Ureter (tissue), 1 donor: ENCODE results near the gene ZNF618. TPM values are rescaled to one million over a fixed set of nuclear protein-coding genes. Genes with fewer than 3 reads are reported as not detected.

Source experiments
- DNase-seq: peaks from one replicate; pipeline ENCODE4 v3.0.0-alpha.2; 2020; ENCODE audit warnings: low spot score
- total RNA-seq: library from RNA; stranded (reverse); gene quantifications from one replicate; pipeline ENCODE4 v1.2.4, GENCODE V29; 2023
- donor health status: DM: yes; HTN: yes; CAD: no.

Gene ZNF618
- total RNA-seq, 1 donor from 2014 or later: 16.1 TPM

DNA sequence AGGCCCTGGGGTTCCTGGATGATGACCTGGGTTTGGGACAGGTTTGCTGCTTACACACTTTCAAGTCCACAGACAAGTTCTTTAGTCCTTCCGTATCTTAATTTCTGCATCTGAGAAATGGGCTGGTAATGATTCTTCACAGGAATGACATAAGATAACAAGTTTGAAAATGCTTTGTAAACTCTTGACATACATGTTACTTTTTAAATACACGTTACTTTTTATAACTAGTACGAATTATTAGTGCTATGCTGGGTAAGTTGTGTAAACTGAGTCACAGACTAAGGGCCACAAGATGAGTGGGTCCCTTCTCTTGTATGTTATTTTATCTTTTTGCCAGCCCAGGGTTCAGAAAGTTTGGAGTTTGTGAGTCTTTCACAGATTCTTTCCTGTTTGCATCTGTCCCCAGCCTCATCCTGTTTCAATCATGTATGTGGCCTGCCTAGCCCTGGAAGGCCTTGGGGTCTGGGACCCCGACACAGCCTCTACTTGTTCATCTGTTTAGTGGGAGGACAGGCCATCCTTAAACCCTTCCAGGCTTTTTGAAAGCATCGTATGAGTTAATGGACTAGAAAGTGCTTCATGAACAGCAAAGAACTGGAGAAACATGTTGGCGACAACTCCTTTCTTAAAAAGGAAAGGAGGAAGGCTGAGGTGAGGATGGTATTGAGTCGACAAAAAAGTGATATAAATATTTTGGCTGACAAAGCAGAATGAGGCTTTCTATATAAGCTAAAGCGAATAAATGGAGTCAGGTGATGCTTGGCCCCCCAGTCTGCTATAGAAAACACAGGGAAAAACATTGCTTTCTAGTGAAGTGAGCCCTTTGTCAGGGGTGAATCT, 9.3 kb downstream of the ZNF618 start:
- no peak for DNase-seq

DNA sequence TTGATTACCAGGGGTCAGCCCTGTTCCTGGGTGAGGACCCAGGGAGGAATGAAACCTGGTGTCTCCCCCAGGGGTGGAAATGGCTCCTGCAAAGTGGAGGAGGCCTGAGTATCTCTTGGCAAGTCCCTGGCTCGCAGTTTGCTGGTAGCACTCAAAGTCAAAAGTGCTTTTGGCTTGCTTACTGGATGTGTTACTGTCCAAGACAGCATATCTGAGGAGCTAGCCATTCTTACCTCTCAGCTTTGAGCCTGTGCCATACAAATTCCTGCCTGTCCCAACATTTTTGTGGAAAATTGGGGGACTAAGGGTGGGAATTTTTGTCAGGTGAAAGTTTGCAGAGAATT, 9.9 kb downstream of the ZNF618 start:
- DNase-seq: no peak

DNA sequence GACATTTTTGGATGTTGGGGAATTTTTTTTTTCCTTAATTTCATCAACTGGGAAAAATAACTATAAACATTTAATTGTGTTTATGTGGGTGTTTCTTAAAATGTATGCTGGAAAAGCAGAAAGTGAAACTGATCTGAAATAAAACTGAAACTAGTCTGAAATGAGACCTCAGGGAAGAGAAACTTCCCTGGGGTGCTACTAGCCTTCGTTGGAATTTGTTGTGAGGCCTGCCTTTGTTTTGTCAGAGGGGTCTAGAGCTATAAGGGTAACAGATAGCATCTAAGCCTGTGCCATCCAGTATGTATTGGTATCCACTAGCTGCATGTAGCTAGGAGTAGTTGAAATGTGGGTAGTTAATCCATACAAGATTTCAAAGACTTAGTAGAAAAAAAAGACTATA, 10.4 kb downstream of the ZNF618 start:
- no peak for DNase-seq

DNA sequence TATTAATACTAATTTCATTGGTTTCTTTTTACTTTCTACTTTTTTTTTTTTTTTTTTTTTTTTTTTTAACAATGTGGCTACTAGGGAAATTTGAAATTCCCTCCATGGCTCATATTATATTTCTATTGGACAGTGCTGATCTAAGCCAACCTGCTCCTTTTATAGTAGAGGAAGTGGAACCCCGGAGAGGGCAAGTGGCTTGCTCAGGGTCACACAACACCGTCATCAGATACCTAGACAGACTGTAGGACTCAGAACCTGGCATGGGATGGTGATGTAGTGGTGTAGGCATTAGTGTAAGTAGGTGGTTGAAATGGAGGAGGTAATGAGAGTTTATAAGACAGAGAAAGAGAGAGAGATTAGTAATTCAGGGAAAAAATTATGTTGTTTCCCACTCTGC, 10.8 kb downstream of the ZNF618 start:
- no peak for DNase-seq

DNA sequence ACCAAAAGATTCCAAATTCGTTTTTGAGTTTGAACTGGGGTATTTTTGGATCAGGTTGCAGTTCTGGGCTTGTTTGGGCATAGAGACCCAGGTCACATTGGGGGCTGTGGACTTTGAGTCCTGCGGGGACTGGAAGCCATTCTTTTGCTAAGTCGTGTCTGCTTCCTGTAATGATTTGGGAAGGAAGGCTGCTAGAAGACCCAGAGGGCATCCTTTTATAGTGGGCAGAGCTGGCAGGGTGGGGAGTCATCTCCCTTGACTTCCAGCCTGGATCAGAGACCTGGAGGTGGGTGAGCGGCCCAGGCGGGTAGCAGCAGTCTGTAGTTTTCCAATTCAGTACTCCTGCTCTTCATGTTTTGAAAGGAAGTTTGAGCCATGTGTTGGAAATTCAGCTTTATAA, 11.3 kb downstream of the ZNF618 start:
- DNase-seq: no peak

DNA sequence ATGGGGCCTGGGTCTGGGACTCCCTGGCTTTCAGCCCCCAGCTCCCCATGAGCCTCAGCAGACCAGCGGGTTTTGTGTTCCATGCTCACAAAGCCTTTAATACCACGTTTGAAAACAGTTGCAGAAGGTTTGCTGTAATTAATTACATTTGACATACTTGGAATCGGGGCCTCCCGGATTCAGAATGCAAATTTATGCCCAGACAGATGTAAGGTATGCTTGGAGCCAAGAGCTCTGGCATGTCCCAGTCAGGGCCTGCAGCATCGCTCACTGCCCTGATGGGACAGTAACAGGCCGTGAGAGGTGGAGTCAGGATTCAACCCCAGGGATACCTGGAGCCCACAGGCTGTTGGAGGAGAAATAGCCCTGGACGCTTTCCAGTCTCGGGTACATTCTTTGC, 12.2 kb downstream of the ZNF618 start:
- no peak for DNase-seq

DNA sequence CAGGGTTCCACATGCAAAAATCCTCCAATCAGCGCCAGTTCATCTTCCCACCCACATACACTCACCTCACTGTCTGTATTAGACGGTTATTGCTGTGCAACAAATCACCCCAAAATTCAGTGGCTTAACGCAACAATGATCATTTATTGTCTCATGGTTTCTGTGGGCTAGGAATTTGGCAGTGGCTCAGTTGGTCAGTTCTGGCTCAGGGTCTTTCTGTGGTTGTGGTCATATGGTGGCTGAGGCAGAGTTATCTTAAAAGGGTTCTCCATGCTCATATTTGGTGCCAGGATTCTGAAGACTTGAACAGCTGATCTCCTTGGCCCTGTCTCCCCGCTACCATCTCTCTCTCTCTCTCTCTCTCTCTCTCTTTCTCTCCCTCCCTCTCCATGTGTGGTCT, 12.9 kb downstream of the ZNF618 start:
- no peak for DNase-seq

DNA sequence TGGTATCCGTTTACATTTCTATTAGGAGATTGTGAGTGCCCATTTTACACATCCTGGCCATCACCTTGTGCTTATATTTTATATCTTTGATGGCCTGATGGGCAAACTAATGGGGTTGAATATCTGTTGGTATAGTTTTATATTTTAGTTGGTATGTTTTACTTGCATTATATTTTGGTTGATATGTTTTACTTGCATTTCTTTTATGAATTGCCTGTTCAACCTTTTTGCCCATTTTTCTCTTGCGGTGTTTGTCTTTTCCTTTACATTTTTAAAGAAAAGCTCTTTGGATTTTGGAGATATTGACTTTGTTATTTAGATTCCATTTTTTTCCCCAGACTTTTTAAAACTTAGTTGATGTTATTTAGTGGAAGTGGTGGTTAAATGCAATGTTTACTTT, 14.6 kb downstream of the ZNF618 start:
- DNase-seq: no peak

DNA sequence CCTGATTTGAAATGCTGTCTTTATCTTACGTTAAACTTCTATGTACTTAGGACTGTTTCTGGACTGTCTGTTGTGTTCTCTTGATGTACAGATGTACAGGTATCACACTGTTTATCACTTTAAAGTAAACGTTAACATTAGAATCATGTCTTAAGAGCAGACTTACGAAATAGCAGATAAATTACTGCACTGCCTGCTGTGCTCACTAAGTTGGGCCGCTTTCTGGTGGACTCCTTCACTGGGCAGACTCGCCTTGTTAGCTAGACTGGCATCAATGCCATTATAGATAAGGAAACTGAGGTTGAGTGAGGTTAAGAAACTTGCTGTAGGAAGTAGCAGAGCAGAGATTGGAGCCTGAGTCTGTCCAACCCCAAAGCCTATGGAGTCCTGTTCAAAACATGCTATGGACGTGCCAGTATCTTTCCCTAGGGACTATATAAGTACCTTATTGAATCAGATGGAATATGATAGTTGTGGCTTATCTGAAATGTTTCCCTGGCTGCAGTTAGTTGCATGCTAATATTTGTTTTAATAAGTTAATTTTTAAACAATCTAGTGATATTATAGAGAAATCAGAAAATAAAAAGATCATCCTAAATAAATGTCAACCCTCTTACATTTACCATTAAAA, 16.9 kb downstream of the ZNF618 start:
- no peak for DNase-seq

DNA sequence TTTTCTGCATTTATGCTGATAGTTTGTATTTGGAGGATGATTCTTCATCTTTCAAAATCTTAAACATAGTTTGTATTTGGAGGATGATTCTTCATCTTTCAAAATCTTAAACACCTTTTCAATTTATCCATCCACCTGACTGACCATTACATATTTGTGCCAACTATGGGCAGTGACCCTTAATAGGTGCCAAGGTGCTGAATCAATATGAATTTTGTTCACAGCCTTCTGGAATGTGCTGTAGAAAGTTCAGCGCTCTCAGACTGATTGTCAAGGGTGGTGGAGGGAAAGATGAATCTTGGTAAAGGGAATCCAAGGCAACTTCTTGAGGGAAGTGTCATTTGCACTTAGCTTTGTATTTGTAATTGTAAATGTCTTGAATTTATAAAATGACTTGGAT, 18.1 kb downstream of the ZNF618 start:
- no peak for DNase-seq

DNA sequence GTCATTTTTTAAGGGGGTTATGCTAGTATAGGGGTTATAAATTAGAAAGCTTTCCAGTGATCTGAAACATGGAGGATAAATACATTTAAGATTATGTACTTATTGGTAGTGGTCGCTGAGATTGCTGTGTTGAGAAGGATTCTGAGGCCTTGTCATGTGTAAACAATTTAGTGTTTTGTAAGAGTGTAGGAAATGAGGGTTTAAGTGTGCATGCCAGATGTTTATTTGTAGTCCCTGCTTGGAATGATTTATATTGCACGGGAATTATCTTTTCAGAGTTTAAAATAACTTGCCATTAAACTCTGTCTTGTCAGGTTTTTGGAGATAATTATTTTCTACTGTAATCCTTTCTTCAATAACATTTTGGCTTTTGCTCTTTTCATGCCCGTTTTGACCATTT, 19.4 kb downstream of the ZNF618 start:
- DNase-seq: no peak

DNA sequence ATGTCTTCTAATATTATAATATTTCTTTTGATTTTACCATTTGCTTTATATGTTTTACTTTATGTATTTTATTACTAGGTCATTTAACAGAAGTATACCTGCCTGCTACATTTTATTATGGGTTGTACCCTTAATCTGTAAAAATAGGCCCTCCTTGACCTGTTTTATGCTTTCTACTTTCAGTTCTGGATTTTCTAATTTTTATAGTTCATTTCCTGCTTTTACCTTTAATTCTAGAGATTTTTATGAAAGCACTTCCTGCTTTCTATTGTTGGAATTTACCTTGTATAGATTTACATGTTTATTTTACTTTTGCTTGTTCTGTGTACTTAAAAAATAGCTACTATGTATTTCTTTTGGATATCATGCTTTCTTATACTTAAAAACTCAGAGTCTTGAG, 20.6 kb downstream of the ZNF618 start:
- DNase-seq: no peak

DNA sequence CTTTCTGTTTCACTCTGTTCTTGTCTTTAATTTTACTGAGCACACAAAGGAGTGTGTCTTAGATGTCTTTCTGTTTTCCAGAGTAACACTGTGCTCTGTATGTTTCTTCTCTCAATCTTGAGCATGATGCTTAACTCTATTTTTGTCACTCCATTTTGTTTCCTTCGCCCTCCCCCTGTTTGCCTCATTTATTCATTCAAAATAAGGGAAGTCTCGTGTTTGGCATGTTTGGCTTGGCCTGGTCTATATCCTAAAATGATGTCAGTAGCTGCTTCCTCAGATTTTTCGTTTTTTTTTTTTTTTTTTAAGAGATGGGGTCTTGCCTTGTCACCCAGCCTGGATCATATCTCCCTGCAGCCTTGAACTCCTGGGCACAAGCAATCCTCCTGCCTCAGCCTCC, 22.0 kb downstream of the ZNF618 start:
- DNase-seq: no peak

DNA sequence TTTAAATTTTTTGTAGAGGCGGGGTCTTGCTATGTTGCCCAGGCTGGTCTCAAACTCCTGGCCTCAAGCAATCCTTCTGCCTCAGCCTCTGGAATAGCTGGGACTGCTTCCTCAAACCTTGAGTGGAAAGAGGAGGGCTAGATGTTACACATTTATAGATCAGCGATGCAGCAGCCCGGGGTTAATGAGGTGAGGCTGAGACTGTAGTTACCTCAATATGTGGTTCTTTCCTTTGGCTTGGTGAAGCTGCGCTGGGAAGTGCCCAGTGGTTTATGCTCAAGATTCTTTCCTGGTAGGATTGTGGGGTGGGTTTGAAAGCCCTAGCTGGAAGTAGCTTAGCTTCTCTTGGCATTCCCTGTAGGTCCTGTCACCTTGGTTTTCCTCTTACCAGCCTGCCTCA, 22.5 kb downstream of the ZNF618 start:
- DNase-seq: no peak

DNA sequence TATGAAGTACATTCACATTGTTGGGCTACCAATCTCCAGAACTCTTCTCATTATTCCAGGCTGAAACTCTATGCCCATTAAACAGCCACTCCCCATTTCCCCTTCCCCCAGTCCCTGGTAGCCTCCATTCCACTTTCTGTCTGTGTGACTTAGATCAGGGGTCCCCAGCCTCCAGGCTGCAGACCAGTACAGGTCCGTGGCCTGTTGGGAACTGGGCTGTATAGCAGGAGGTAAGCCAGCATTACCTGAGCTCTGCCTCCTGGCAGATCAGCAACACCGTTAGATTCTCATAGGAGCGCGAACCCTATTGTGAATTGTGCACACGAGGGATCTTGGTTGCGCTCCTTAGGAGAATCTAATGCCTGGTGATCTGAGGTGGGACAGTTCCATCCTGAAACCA, 23.1 kb downstream of the ZNF618 start:
- no peak for DNase-seq

DNA sequence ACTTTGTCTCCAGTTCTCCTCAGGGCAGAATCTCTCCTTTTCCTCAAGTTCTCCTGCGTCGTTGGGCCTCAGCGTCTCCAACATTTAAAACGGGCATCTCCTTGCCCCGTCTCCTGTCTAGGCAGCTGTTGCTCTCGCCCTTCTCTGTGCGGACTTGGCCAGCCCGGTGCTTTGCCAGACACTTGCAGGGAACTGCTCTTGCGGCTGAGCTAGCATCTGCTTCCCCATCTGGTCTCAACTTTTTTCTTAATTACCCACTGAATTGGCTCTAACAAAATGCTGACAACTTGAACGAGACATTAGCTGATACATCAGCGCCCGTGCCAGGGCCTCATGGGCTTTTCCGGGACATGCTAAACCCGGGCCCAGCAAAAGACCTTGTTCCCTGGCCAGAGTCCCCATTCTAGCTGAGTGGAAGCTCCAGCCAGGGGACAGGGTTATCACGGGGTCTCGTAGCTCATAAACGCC, 25.1 kb downstream of the ZNF618 start:
- DNase-seq: no peak

DNA sequence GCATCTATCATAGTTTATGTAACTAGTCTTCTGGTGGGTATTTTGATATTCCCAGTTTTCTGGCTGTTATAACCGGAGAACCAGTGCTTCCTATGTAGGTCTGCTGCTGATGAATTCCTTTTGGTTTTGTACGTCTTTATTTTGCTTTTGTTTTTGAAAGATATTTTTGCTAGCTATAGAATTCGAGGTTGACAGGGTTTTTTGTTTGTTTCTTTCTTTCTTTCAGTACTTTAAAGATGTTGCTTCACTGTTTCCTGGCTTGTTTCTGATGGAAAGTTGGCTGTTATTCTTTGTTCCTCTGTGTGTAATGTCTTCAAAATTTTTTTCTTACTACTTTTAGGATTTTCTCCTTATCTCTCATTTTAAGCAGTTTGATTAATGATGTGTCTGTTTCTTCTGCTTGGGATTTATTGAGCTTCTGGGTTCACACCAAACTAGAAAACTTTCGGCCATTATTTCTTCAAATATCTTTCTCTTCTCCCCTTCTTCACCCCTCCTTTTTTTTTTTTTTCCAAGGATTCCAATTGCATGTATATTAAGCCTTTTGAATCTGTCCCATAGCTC, 27.5 kb downstream of the ZNF618 start:
- no peak for DNase-seq

DNA sequence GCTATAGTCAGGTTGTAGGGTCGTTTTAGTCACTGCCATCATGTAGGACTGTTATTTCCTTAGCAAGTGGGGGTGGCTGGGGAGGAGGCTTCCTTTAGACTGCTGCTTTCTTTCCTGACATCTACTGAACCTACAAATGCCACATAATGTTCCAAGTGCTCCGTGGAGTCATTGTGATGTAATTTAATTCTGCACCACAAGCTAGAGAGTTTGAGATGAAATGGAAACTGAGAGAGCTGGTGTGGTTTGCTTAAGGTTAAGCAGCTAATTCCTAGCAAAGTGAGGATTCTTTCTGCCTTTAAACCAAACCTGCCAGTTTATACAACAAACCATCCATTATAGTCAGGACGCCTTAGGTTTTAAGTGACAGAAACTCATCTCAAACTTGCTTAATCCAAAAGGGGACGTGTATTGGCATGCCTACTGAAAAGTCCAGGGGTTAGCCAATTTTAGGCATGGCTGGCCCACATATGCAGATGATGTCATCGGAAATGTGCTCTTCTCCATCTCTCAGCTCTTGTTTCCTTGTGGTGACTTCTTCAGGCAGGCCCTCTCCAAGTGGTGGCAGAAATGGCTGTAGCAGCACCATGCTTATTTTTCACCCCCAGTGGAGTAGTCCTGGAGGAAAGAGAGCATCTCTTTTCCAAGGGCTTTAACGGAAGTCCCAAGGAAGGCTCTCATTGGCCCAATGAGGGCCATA, 30.5 kb downstream of the ZNF618 start:
- DNase-seq: no peak

DNA sequence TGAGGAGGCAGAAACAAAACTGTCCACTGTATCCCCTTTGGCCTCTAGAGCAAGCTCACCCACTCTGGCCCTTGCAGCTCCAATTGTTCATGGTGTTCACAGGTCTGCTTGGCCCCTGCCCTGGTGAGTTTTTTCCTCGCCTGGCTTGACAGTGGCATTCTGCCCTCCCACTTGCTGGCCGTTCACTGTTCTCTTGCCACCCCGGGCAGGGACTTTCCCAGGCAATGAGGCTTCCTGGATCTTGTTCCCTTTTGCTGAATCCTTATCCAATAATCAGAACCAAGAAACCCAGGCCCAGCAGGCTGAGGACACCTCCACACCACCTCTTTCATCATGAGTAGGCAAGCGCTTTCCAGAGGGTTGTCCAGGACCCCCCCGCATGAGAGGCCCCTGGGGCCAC, 31.2 kb downstream of the ZNF618 start:
- DNase-seq: no peak

DNA sequence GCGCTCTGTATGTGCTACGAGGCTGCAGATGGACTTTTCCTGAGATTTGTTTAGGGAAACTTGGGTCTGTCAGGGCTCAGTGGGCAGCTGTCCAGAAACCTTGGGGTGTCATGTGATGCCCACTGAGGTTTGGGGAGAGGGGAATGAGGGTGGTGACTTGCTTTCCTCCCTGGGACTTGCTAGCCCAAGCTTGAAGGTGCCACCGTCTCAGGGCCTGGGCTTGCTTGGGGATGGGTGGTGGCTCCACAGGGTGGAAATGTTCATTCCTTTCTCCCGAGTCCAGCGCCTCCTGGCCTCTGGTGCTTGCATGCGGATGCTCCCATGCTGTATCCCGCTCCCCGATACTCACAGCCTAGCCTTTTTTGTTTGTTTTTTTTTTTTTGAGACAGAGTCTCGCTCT, 33.3 kb downstream of the ZNF618 start:
- DNase-seq: no peak

DNA sequence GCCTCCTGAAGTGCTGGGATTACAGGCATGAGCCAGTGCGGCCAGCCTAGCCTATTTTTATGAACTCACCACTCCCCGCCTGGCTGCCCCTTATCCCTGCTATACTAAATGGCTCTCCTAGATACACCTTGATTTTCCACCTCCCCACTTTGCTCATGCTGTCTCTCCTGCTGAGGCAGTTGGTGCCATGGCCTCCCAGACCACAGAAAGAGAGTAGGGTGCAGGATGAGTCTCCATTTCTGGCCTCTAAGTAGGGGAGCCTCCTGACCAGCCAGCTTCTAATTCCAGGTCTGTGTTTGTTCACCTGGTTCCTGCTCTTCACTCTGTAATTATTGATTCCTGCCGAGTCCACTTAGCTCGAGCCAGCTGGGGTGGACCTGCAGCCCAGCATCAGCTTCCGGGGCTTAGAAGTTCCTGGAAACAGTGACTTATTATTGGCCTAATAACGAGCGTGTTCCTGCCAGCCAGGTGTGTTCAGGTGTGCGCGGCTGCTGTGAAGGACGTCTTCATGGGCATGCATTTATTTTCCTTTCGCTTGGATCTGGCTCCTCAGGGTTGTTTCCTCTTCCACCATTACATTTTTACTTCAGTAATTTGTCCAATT, 34.0 kb downstream of the ZNF618 start:
- DNase-seq: no peak

DNA sequence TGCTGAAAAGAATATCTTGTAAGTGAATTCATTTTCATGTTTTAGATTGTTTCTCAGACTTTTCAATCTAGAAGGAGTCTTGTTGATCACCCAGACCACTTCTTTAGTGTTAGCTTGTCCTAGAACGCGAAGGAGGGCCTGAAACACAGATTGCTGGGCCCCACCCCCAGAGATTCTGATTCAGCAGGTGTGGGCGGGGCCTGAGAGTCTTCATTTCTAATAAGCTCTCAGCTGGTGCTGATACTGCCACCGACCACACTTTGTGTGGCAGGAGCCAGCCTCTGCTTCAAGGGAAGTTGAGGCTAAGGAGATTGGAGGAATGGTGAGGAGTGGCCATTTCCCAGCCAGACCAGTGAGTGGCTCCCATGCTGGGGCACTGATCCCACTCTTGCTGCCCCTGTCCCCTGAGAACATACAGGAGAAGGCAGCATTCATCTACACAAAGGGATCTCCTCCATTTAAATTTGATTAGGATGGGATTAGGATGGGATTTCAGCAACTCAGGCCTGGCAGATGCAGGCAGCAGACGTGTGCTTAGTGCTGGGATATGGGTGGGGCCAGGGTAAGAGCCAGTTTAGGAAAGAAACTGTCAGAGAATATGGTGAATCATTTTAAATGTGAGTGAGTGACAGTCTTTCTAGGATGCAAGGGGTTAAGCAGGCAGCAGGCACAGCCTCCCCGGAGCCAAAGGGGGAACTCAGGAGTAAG, 35.9 kb downstream of the ZNF618 start:
- DNase-seq: no peak
